CD4-positive, alpha-beta memory T cell (primary cell): Measurements from ENCODE around the gene RNU7-1. TPM values are rescaled to one million over a fixed set of nuclear protein-coding genes. Genes with fewer than 3 reads are reported as not detected.

Experiments used
- CTCF ChIA-PET: fragments of 350-600 bp; sonication (Branson Sonifier 250); formaldehyde crosslinking; loops from one replicate; lab custom pipeline; 2021; ENCODE audit warnings: inconsistent platforms; ENCODE audit not compliant: partially characterized antibody; lab: Charles Lee
- POLR2A ChIA-PET: fragments of 350-600 bp; sonication (Branson Sonifier 250); formaldehyde crosslinking; loops from one replicate; lab custom pipeline; 2021; ENCODE audit not compliant: partially characterized antibody; lab: Charles Lee
- DNase-seq, 5 donors: peaks; one replicate each; pipeline versions ENCODE4 v3.0.0 to v3.0.0-alpha.2; 2020 to 2022; ENCODE audit warnings: mixed read lengths in 1 of 5
- H3K27ac ChIP-seq: one replicate; pipeline ENCODE4 v1.7.0; 2013; ENCODE audit warnings: low read depth, low read length
- H3K27me3 ChIP-seq: 2 replicates; pipeline ENCODE4 v1.7.0; 2013; ENCODE audit warnings: mild to moderate bottlenecking, low read length, moderate library complexity; ENCODE audit not compliant: insufficient read depth
- H3K36me3 ChIP-seq: 2 replicates; pipeline ENCODE4 v1.7.0; 2013; ENCODE audit warnings: mild to moderate bottlenecking, low read length, moderate library complexity; ENCODE audit not compliant: insufficient read depth
- H3K4me1 ChIP-seq: 2 replicates; pipeline ENCODE4 v1.7.0; 2013; ENCODE audit warnings: mild to moderate bottlenecking, low read length, moderate library complexity; ENCODE audit not compliant: insufficient read depth
- H3K4me3 ChIP-seq, 2 donors: one replicate each; pipeline ENCODE4 v1.7.0; 2013; ENCODE audit warnings: low read length in 2 of 2, mild to moderate bottlenecking in 1 of 2
- H3K9me3 ChIP-seq, 2 donors: one replicate each; pipeline ENCODE4 v1.7.0; 2013; ENCODE audit warnings: low read length in 2 of 2, control low read depth in 1 of 2; ENCODE audit not compliant: control insufficient read depth in 1 of 2
- H3K27ac Mint-ChIP-seq, 7 donors: one replicate each; pipeline ENCODE4 v1.8.0; 2020 to 2021; ENCODE audit warnings: mixed read lengths in 7 of 7, mild to moderate bottlenecking in 6 of 7, inconsistent platforms in 3 of 7, moderate library complexity in 3 of 7
- H3K27me3 Mint-ChIP-seq, 2 donors: one replicate each; pipeline ENCODE4 v1.8.0; 2020 to 2021; ENCODE audit warnings: mixed read lengths in 2 of 2
- H3K36me3 Mint-ChIP-seq, 2 donors: one replicate each; pipeline ENCODE4 v1.8.0; 2020 to 2021; ENCODE audit warnings: mixed read lengths in 2 of 2, inconsistent platforms in 1 of 2, mild to moderate bottlenecking in 1 of 2
- H3K4me1 Mint-ChIP-seq, 4 donors: one replicate each; pipeline ENCODE4 v1.8.0; 2020 to 2021; ENCODE audit warnings: mixed read lengths in 4 of 4, mild to moderate bottlenecking in 1 of 4
- H3K4me3 Mint-ChIP-seq, 8 donors: one replicate each; pipeline ENCODE4 v1.8.0; 2020 to 2021; ENCODE audit warnings: mixed read lengths in 8 of 8, mild to moderate bottlenecking in 7 of 8, moderate library complexity in 6 of 8, inconsistent platforms in 3 of 8
- H3K9me3 Mint-ChIP-seq, 8 donors: one replicate each; pipeline ENCODE4 v1.8.0; 2020 to 2021; ENCODE audit warnings: mixed read lengths in 8 of 8, mild to moderate bottlenecking in 5 of 8, inconsistent platforms in 3 of 8, moderate library complexity in 1 of 8
- intact Hi-C: fragments of 100-400 bp; cut with micrococcal nuclease; formaldehyde crosslinking; loops from one replicate; pipeline ENCODE4 v1.15.1; 2023
- polyA plus RNA-seq, 2 donors: library from polyadenylated mRNA; unstranded; fragments of 300-500 nt; fragmentation: Illumina TruSeq; gene quantifications; one replicate each; pipeline ENCODE4 v1.2.3, GENCODE V29; 2021
- total RNA-seq, 2 experiments: library from RNA; stranded (reverse); gene quantifications; one replicate each; pipeline ENCODE4 v1.2.3, GENCODE V29; 2021

The RNU7-1 gene
- total and polyA plus RNA-seq, 4 experiments from 2014 or later: not detected

- ChIA-PET POLR2A (interaction anchor here (1.0 to 13.5 kb wide), 16 partner anchors 10 to 496 kb away, joined by 3 to 1807 read pairs (median 6); partner anchors contain the start of genes ATN1, C12orf57, C1RL and ENO2), CTCF (interaction anchor here (0.9 to 13.5 kb wide), 8 partner anchors 10 to 150 kb away, joined by 3 to 774 read pairs (median 4); partner anchors contain the start of genes C12orf57, PTPN6, RNU7-1 and SPSB2)
- Histone ChIP-seq H3K27me3 (no peaks in the 10 kb centered on the region), H3K4me3 (peak overlapping the region; percentile 27 to 58), H3K4me1 (peaks cover 96% of the 10 kb centered on the region), H3K36me3 (peaks cover 42% of the 10 kb centered on the region), H3K27ac (peak overlapping the region; percentile 96), H3K9me3 (no peaks in the 10 kb centered on the region)
- intact Hi-C loops: no loop called here
- Mint-ChIP-seq H3K4me3 (peak overlapping the region; percentile 85 to 97 (median 94)), H3K27ac (peak overlapping the region; percentile 98 to 100 (median 99)), H3K9me3 (no peaks in the 10 kb centered on the region), H3K36me3 (peaks cover 37 to 65% of the 10 kb centered on the region in 2 donors), H3K4me1 (peaks cover 67 to 90% (median 78%) of the 10 kb centered on the region in 4 donors), H3K27me3 (peaks cover 0 to 3% of the 10 kb centered on the region in 2 donors)
- DNase-seq: peak in 1 of 5 donors; percentile 42
Measured at GRCh38 chr12:6958609-6959057, 15.0 kb downstream of the RNU7-1 start.

GRCh38 chr12:6959058-6959804, 15.6 kb downstream of the RNU7-1 start:
- H3K27ac ChIP-seq: peak overlapping the region; percentile 96
- H3K4me1 Mint-ChIP-seq: peaks cover 62 to 89% (median 76%) of the 10 kb centered on the region in 4 donors
- H3K4me3 Mint-ChIP-seq: peak overlapping the region; percentile 85 to 97 (median 94)
- no peaks in the 10 kb centered on the region for H3K9me3 Mint-ChIP-seq
- POLR2A ChIA-PET: interaction anchor here (1.0 to 13.5 kb wide), 17 partner anchors 9 to 496 kb away, joined by 3 to 1807 read pairs (median 5); partner anchors contain the start of genes ATN1, C12orf57, C1RL and CD4
- H3K27ac Mint-ChIP-seq: peak overlapping the region; percentile 98 to 100 (median 99)
- no peaks in the 10 kb centered on the region for H3K9me3 ChIP-seq
- intact Hi-C loops: no loop called here
- H3K4me3 ChIP-seq: peak overlapping the region; percentile 47 to 58
- peaks cover 94% of the 10 kb centered on the region for H3K4me1 ChIP-seq
- H3K36me3 ChIP-seq: peaks cover 42% of the 10 kb centered on the region
- no peaks in the 10 kb centered on the region for H3K27me3 Mint-ChIP-seq
- H3K36me3 Mint-ChIP-seq: peaks cover 37 to 59% of the 10 kb centered on the region in 2 donors
- CTCF ChIA-PET: interaction anchor here (0.9 to 13.5 kb wide), 9 partner anchors 9 to 149 kb away, joined by 3 to 774 read pairs (median 3); partner anchors contain the start of genes C12orf57, PTPN6, RNU7-1 and SPSB2
- peak; percentile 83 to 91 (median 85) for DNase-seq
- H3K27me3 ChIP-seq: no peaks in the 10 kb centered on the region

DNA sequence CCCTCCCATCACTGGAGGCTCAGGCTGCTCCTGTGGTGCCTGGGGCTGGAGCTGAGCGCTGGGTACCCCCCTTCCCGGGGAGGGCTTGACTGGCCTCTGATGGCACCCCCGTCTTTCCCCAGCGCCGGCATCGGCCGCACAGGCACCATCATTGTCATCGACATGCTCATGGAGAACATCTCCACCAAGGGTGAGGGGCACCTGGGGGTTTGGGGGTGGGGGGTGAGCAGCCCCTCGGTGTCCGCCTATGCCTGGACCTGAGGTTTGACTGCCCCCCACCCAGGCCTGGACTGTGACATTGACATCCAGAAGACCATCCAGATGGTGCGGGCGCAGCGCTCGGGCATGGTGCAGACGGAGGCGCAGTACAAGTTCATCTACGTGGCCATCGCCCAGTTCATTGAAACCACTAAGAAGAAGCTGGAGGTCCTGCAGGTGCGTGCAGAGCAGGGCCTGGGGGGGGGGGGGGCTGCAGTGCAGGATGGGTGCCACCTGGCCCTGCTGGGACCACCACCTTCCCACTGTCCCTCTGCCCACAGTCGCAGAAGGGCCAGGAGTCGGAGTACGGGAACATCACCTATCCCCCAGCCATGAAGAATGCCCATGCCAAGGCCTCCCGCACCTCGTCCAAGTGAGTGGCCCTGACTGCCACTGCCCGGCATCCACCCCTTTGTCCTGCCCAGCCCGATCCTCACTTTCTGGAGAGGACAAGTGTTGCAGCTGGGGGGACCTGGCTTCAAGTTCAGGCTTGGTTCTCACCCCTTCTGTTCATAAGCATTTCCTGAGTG, 16.4 kb downstream of the RNU7-1 start:
- peaks cover 38% of the 10 kb centered on the region for H3K36me3 ChIP-seq
- Mint-ChIP-seq H3K27ac (peak overlapping the region; percentile 98 to 100 (median 99)), H3K27me3 (no peaks in the 10 kb centered on the region), H3K4me3 (peak overlapping the region in 7 of 8 donors; percentile 63 to 98 (median 93)), H3K36me3 (peaks cover 37 to 52% of the 10 kb centered on the region in 2 donors), H3K9me3 (no peaks in the 10 kb centered on the region), H3K4me1 (peaks cover 58 to 89% (median 73%) of the 10 kb centered on the region in 4 donors)
- CTCF ChIA-PET: interaction anchor here (1.5 to 13.5 kb wide), 9 partner anchors 8 to 153 kb away, joined by 3 to 774 read pairs (median 8); partner anchors contain the start of genes C12orf57, PTPN6, RNU7-1 and SPSB2
- no peak for DNase-seq
- POLR2A ChIA-PET: interaction anchor here (0.7 to 13.5 kb wide), 19 partner anchors 9 to 1011 kb away, joined by 3 to 1807 read pairs (median 8); partner anchors contain the start of genes ATN1, C12orf57, C1RL and CD4
- intact Hi-C loops: loop anchor here (2.0 kb wide), 1 partner anchor 35 kb away; no protein-coding TSS in a partner anchor
- no peaks in the 10 kb centered on the region for H3K9me3 ChIP-seq
- H3K27me3 ChIP-seq: no peaks in the 10 kb centered on the region
- peak overlapping the region in 1 of 2 donors; percentile 58 for H3K4me3 ChIP-seq
- H3K27ac ChIP-seq: peak overlapping the region; percentile 96
- peaks cover 94% of the 10 kb centered on the region for H3K4me1 ChIP-seq

DNA sequence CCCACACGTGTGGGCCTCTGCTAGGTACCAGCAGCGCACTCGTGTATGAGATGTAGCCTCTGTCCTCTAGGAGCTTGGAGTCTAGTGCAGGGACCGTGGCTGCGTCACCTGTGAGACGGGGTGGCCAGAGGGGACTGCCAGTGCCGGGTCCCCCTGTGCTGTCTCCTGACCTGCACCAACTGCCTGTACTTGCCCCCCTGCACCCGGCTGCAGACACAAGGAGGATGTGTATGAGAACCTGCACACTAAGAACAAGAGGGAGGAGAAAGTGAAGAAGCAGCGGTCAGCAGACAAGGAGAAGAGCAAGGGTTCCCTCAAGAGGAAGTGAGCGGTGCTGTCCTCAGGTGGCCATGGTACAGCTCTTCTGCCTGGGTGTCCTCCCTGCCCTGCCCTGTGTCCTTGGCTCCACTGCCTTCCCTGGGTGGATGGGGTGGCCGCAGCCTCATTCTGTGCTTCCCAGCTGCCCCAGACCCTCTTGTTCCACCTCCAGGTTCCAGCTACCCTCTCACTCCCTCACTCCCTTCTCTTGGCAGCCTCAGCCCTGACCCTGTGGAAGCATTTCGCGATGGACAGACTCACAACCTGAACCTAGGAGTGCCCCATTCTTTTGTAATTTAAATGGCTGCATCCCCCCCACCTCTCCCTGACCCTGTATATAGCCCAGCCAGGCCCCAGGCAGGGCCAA, 17.1 kb downstream of the RNU7-1 start:
- CTCF ChIA-PET: interaction anchor here (1.2 to 13.5 kb wide), 9 partner anchors 16 to 152 kb away, joined by 3 to 774 read pairs (median 8); partner anchors contain the start of genes C12orf57, C1RL, PTPN6 and RNU7-1
- no peaks in the 10 kb centered on the region for H3K27me3 Mint-ChIP-seq
- peaks cover 38% of the 10 kb centered on the region for H3K36me3 ChIP-seq
- H3K27ac ChIP-seq: peak overlapping the region; percentile 96
- H3K4me3 Mint-ChIP-seq: peak overlapping the region in 7 of 8 donors; percentile 63 to 98 (median 84)
- H3K9me3 Mint-ChIP-seq: no peaks in the 10 kb centered on the region
- H3K27ac Mint-ChIP-seq: peak overlapping the region; percentile 98 to 99 (median 99)
- H3K36me3 Mint-ChIP-seq: peaks cover 40 to 56% of the 10 kb centered on the region in 2 donors
- H3K27me3 ChIP-seq: no peaks in the 10 kb centered on the region
- peaks cover 57 to 86% (median 71%) of the 10 kb centered on the region in 4 donors for H3K4me1 Mint-ChIP-seq
- peaks cover 92% of the 10 kb centered on the region for H3K4me1 ChIP-seq
- intact Hi-C loops: loop anchor here (1.0 to 2.0 kb wide), 3 partner anchors 7 to 36 kb away; partner anchors contain the start of gene C12orf57
- H3K9me3 ChIP-seq: no peaks in the 10 kb centered on the region
- peak overlapping the region; percentile 10 to 19 for H3K4me3 ChIP-seq
- POLR2A ChIA-PET: interaction anchor here (0.7 to 13.5 kb wide), 19 partner anchors 8 to 1010 kb away, joined by 3 to 1807 read pairs (median 6); partner anchors contain the start of genes ATN1, C12orf57, C1RL and CD4
- DNase-seq: peak in 3 of 5 donors; percentile 34 to 50 (median 40)

GRCh38 chr12:6961278-6961694, 17.7 kb downstream of the RNU7-1 start:
- Histone ChIP-seq H3K4me3 (peak overlapping the region; percentile 10 to 19), H3K27me3 (no peaks in the 10 kb centered on the region), H3K9me3 (no peaks in the 10 kb centered on the region), H3K4me1 (peaks cover 86% of the 10 kb centered on the region), H3K36me3 (peaks cover 38% of the 10 kb centered on the region), H3K27ac (peak overlapping the region; percentile 96)
- Mint-ChIP-seq H3K36me3 (peaks cover 40 to 55% of the 10 kb centered on the region in 2 donors), H3K4me3 (peak overlapping the region; percentile 63 to 98 (median 82)), H3K27me3 (no peaks in the 10 kb centered on the region), H3K9me3 (no peaks in the 10 kb centered on the region), H3K27ac (peak overlapping the region; percentile 98 to 99 (median 99)), H3K4me1 (peaks cover 51 to 80% (median 65%) of the 10 kb centered on the region in 4 donors)
- intact Hi-C loops: loop anchor here (1.0 to 2.0 kb wide), 3 partner anchors 8 to 36 kb away; partner anchors contain the start of gene C12orf57
- ChIA-PET CTCF (interaction anchor here (1.2 to 13.5 kb wide), 8 partner anchors 17 to 152 kb away, joined by 3 to 774 read pairs (median 9); partner anchors contain the start of genes C12orf57, C1RL, PTPN6 and RNU7-1), POLR2A (interaction anchor here (0.8 to 13.5 kb wide), 19 partner anchors 8 to 1009 kb away, joined by 3 to 1807 read pairs (median 6); partner anchors contain the start of genes ATN1, C12orf57, C1RL and CDCA3)
- peak; percentile 85 to 98 (median 89) for DNase-seq
